WTC11 (cell line): ENCODE results near the gene GCK.

Experiments used
- NFYB ChIP-seq: sonication (generic); formaldehyde crosslinking; conservative IDR thresholded peaks from 2 replicates; pipeline ENCODE4 v1.8.0; 2022; ENCODE audit warnings: low read depth, missing genetic modification reagents
- TF ChIP-seq, protein P1 (sequence below): fragments of 200-600 bp; IDR thresholded peaks from 2 replicates; pipeline ENCODE4 v1.8.0; 2022; ENCODE audit warnings: antibody characterized with exemption

DNA sequence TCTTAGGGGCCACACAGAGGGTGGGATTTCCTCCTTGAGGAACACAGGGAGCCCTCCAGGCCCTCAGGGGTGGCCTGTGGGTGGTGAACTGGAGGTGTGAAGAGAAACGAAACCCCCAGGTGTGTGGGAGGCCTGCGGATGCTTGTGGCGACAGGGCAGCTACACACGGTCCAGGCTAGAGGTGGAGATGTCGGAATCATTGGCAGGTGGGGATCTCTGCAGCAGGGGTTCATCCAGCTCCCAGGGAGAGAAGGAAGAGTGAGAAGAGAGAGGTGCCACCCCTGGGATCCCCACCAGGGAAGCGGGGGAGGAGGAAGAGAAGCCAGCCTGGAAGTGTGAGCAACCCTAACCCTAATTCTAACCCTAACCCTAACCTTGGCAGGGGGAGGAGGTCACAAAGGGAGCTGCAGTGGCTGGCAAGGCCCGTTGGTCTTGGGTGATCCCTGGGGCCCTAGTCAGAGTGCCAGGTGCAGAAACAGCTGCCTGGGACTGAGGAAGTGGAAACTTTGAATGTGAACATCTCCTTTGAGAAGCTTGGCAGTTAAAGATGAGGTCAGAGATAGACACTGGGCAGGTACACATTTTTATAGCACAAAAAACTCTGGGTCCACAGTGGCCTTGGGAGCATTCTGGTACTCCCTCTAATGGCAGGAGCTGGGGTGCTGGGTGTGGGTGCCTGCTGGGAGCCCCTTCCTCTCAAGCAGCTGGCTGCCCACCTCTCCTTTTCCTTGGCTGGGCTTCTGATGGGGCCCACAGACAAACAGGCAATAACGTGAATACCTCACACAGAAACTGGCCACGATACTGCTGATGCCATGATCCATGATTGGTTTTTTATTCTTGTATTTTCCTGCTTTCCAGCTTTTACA is 91.9 kb downstream of the GCK start:
- TF ChIP-seq, protein P1, sequence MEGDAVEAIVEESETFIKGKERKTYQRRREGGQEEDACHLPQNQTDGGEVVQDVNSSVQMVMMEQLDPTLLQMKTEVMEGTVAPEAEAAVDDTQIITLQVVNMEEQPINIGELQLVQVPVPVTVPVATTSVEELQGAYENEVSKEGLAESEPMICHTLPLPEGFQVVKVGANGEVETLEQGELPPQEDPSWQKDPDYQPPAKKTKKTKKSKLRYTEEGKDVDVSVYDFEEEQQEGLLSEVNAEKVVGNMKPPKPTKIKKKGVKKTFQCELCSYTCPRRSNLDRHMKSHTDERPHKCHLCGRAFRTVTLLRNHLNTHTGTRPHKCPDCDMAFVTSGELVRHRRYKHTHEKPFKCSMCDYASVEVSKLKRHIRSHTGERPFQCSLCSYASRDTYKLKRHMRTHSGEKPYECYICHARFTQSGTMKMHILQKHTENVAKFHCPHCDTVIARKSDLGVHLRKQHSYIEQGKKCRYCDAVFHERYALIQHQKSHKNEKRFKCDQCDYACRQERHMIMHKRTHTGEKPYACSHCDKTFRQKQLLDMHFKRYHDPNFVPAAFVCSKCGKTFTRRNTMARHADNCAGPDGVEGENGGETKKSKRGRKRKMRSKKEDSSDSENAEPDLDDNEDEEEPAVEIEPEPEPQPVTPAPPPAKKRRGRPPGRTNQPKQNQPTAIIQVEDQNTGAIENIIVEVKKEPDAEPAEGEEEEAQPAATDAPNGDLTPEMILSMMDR: no peak
- TF ChIP-seq NFYB (CRISPR knock-in tag): no peak
